ENCODE data around the gene FOSL2.

Gene FOSL2

GRCh38 chr2:28449488-28450395, 57.1 kb downstream of the FOSL2 start:
- peak; percentile 85 for DNase-seq (ENCODE audit: low read depth)

GRCh38 chr2:28450901-28451565, 58.4 kb downstream of the FOSL2 start:
- no peak for DNase-seq (ENCODE audit: low read depth)

- DNase-seq (ENCODE audit: low read depth), result no peak
These were observed 59.3 kb downstream of the FOSL2 start for GRCh38 chr2:28451793-28452533.

GRCh38 chr2:28452534-28453081, 60.0 kb downstream of the FOSL2 start:
- DNase-seq (ENCODE audit: low read depth), result peak; percentile 63

- no peak for DNase-seq (ENCODE audit: low read depth)
These were observed 60.7 kb downstream of the FOSL2 start for GRCh38 chr2:28453396-28453795.

- peak; percentile 72 for DNase-seq (ENCODE audit: low read depth)
These were observed 61.6 kb downstream of the FOSL2 start for GRCh38 chr2:28454016-28454930.

GRCh38 chr2:28457237-28457636, 64.6 kb downstream of the FOSL2 start:
- DNase-seq (ENCODE audit: low read depth), result no peak

GRCh38 chr2:28461056-28461455, 68.4 kb downstream of the FOSL2 start:
- no peak for DNase-seq (ENCODE audit: low read depth)

GRCh38 chr2:28462122-28462521, 69.5 kb downstream of the FOSL2 start:
- no peak for DNase-seq (ENCODE audit: low read depth)

GRCh38 chr2:28463211-28463816, 70.7 kb downstream of the FOSL2 start:
- DNase-seq (ENCODE audit: low read depth), result no peak

- no peak for DNase-seq (ENCODE audit: low read depth)
These were observed 71.2 kb downstream of the FOSL2 start for GRCh38 chr2:28463893-28464292.

- no peak for DNase-seq (ENCODE audit: low read depth)
These were observed 72.7 kb downstream of the FOSL2 start for GRCh38 chr2:28465148-28465885.

All from ELR (cell line).